Upper lobe of left lung (tissue), 6 donors: ENCODE data around the gene AKAP12. TPM values are rescaled to one million over a fixed set of nuclear protein-coding genes. Genes with fewer than 3 reads are reported as not detected.

Experiments
- ATAC-seq, 2 donors: fragments of 200-7000 bp; cut with Tn5 transposase; one replicate each; pipeline ENCODE4 v1.9.1; 2022; ENCODE audit warnings: mild to moderate bottlenecking in 2 of 2, moderate library complexity in 2 of 2; ENCODE audit not compliant: low FRiP score in 2 of 2
- DNase-seq, 2 donors: peaks; one replicate each; pipeline ENCODE4 v3.0.0-alpha.2; 2019 to 2020
- H3K27ac ChIP-seq, 4 donors: fragments of 200-600 bp; sonication (generic); one replicate each; pipeline ENCODE4 v1.5.1; 2016 to 2019
- H3K27me3 ChIP-seq, 4 donors: fragments of 200-600 bp; sonication (generic); one replicate each; pipeline ENCODE4 v1.5.1; 2017 to 2019
- H3K36me3 ChIP-seq, 4 donors: fragments of 200-600 bp; sonication (generic); one replicate each; pipeline ENCODE4 v1.5.1; 2016 to 2019
- H3K4me1 ChIP-seq, 4 donors: fragments of 200-600 bp; sonication (generic); one replicate each; pipeline ENCODE4 v1.5.1; 2018 to 2019
- H3K4me3 ChIP-seq, 4 donors: fragments of 200-600 bp; sonication (generic); one replicate each; pipeline ENCODE4 v1.5.1; 2017 to 2019; ENCODE audit warnings: mild to moderate bottlenecking in 2 of 4, moderate library complexity in 1 of 4
- H3K9me3 ChIP-seq, 4 donors: fragments of 200-600 bp; sonication (generic); one replicate each; pipeline ENCODE4 v1.5.1; 2018 to 2019
- CTCF ChIP-seq, 6 experiments: fragments of 450-650 bp in 4 of 6; fragments of 200-600 bp in 2 of 6; sonication (generic) in 2 of 6; IDR thresholded peaks; one replicate each; pipeline ENCODE4 v1.5.1; 2016 to 2019; ENCODE audit warnings: antibody characterized with exemption in 6 of 6
- EP300 ChIP-seq, 4 donors: sonication (generic); formaldehyde crosslinking; IDR thresholded peaks; one replicate each; pipeline ENCODE4 v1.5.1; 2017; ENCODE audit warnings: antibody characterized with exemption in 4 of 4, control low read depth in 2 of 4
- POLR2A ChIP-seq, 4 donors: fragments of 450-650 bp; IDR thresholded peaks; one replicate each; pipeline ENCODE4 v1.5.1; 2016 to 2017; ENCODE audit warnings: antibody characterized with exemption in 4 of 4, mild to moderate bottlenecking in 2 of 4
- POLR2AphosphoS5 ChIP-seq, 2 donors: sonication (generic); formaldehyde crosslinking; IDR thresholded peaks; one replicate each; pipeline ENCODE4 v1.5.1; 2017; ENCODE audit warnings: antibody characterized with exemption in 2 of 2
- WGBS, 2 donors: methylation state at CpG; one replicate each; pipeline ENCODE4 v1.1.5; 2017 to 2018; 5-methylcytosine and 5-hydroxymethylcytosine counted together
- total RNA-seq, 6 donors: library from RNA; depleted of rRNA in 4 of 6; stranded (reverse); fragments of >200 nt in 4 of 6; gene quantifications; one replicate each; pipeline versions ENCODE4 v1.1.0 to v1.2.1, GENCODE V29; 2016 to 2021
- donor health status: DM: no; HTN: no; CAD: no; lungs with moderate emphysema.
- donor health status: DM: no; HTN: yes; CAD: no; lungs with severe emphysema.

The AKAP12 gene
- total RNA-seq, 6 donors from 2014 or later = 17.7 to 67.7 (median 37.7) TPM

DNA sequence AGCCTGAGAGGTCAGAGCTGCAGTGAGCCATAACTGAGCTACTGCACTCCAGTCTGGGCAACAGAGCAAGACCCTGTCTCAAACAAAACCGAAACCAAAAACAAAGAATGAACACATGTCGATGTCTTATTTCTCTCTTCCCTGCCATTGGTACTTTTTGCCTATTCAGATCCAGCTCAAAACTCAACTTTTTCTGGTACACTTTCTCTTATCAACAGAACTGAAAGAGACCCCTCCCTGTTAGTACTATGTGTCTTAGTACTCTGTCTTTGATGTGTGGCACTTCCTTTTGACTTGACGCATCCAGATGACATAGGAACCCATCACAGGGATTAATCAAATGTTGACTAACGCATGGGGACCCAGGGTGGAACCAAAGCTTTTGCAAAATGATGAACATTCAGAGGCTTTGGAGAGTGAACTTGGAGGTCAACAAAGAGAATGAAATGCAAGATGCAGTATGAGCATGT lies 44.8 kb downstream of the AKAP12 start:
- DNase-seq = no peak
- Histone ChIP-seq H3K36me3 (no peaks in the 10 kb centered on the region), H3K27me3 (no peaks in the 10 kb centered on the region), H3K4me1 (peaks cover 0 to 47% (median 11%) of the 10 kb centered on the region in 4 donors), H3K9me3 (no peaks in the 10 kb centered on the region), H3K27ac (peak overlapping the region; percentile 14 to 71 (median 42)), H3K4me3 (peak overlapping the region in 1 of 4 donors; percentile 2)
- peak in 1 of 2 donors; percentile 55 for ATAC-seq
- WGBS, 2 donors = 55 to 57% methylated on average over 4 of the region's 4 CpGs
- peak in 1 of 4 donors; percentile 14 for TF ChIP-seq EP300 (IDR thresholded peaks at IDR 0.05)
- TF ChIP-seq POLR2A (IDR thresholded peaks at IDR 0.05) = no peak

- no peaks in the 10 kb centered on the region for H3K9me3 ChIP-seq
- DNase-seq (no peak), ATAC-seq (peak in 1 of 2 donors; percentile 47)
- H3K36me3 ChIP-seq = no peaks in the 10 kb centered on the region
- no peaks in the 10 kb centered on the region for H3K27me3 ChIP-seq
- TF ChIP-seq CTCF (IDR thresholded peaks at IDR 0.05) (no peak), POLR2AphosphoS5 (IDR thresholded peaks at IDR 0.05) (no peak), EP300 (IDR thresholded peaks at IDR 0.05) (peak in 2 of 4 donors; percentile 13 to 17), POLR2A (IDR thresholded peaks at IDR 0.05) (no peak)
- H3K27ac ChIP-seq = peak overlapping the region in 3 of 4 donors; percentile 14 to 71 (median 62)
- H3K4me1 ChIP-seq = peaks cover 0 to 47% (median 12%) of the 10 kb centered on the region in 4 donors
- H3K4me3 ChIP-seq = no peak overlapping the region
These were observed 45.4 kb downstream of the AKAP12 start for GRCh38 chr6:151285122-151285521.

GRCh38 chr6:151286214-151286613 lies 46.4 kb downstream of the AKAP12 start:
- H3K27me3 ChIP-seq = no peaks in the 10 kb centered on the region
- peak overlapping the region; percentile 35 to 71 (median 50) for H3K27ac ChIP-seq
- DNase-seq (no peak), ATAC-seq (no peak)
- no peaks in the 10 kb centered on the region for H3K9me3 ChIP-seq
- peaks cover 5 to 46% (median 12%) of the 10 kb centered on the region in 4 donors for H3K4me1 ChIP-seq
- no peaks in the 10 kb centered on the region for H3K36me3 ChIP-seq
- WGBS, 2 donors = 56 to 57% methylated on average over 7 of the region's 7 CpGs
- H3K4me3 ChIP-seq = no peak overlapping the region
- TF ChIP-seq POLR2AphosphoS5 (IDR thresholded peaks at IDR 0.05) (peak; percentile 52 to 71), EP300 (IDR thresholded peaks at IDR 0.05) (peak in 2 of 4 donors; percentile 38 to 52), POLR2A (IDR thresholded peaks at IDR 0.05) (no peak), CTCF (IDR thresholded peaks at IDR 0.05) (no peak)

DNA sequence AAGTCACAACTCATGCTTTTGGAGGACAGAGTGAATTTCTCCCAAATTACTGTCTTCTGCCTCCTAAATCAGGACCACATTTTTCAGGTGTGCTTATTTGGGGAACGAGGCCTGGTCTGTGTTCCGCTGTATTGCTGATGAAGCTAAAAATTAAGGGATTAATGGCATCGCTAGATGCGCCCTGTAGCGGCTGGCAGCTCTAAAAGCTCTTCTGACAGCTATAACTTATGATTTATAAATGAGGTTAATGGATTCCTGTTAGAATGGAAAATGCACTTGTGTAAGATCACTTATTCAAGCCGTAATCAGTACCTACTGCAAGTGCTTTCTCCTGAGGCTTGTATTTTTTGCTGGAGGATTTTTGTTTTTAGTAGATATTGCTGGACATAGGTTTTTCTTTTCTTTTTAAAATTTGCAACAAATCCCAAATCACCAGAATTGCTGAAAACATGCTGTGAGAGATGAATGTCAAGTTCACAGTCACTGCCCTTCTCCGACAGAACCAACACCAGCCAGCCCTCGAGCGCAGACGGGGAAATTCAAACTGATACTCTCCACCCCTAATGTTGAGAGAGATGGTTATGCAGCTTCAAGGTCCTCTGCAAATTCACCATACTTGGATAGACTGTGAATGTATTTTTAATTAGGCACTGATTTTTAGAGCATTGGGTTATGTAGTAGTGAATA lies 49.1 kb downstream of the AKAP12 start:
- Histone ChIP-seq H3K27me3 (no peaks in the 10 kb centered on the region), H3K4me3 (no peak overlapping the region), H3K4me1 (peaks cover 20 to 54% (median 32%) of the 10 kb centered on the region in 4 donors), H3K27ac (peak overlapping the region in 1 of 4 donors; percentile 27), H3K9me3 (no peaks in the 10 kb centered on the region), H3K36me3 (no peaks in the 10 kb centered on the region)
- TF ChIP-seq CTCF (IDR thresholded peaks at IDR 0.05) (no peak), POLR2A (IDR thresholded peaks at IDR 0.05) (no peak), EP300 (IDR thresholded peaks at IDR 0.05) (no peak), POLR2AphosphoS5 (IDR thresholded peaks at IDR 0.05) (no peak)
- ATAC-seq (no peak), DNase-seq (no peak)
- WGBS, 2 donors = 89 to 93% methylated on average over 10 of the region's 10 CpGs

DNA sequence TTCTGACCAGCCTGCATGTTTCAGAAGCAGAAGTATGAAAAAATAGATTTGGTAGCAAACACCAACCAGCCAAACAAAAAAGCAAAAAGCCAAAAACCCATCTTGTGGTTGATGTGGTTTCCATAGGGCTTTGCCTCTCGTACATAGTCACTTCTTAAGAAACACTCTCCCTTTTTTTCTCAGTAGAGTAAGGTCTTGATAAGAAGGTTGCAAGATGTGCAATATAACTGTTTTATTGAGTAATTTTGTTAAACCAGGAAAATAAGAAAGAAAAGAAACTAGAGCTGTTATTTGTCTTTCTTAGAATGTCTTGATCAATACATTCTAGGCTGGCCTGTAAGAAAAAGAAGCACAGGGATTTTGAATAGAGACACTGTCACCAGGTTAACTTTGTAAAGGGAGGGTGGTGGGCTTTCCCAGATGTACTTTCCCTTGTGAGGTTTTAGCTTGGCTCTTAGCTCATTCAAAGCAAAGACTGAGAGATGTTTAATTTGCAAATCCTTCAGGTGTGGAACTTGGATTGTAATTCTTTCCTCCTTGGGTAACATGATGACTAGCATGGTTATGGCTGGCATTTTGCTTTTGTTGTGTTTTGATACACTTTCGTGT lies 49.7 kb downstream of the AKAP12 start:
- no peak for TF ChIP-seq CTCF (IDR thresholded peaks at IDR 0.05)
- WGBS, 2 donors = 74 to 76% methylated on average over 2 of the region's 2 CpGs
- DNase-seq (no peak), ATAC-seq (no peak)
- H3K4me1 ChIP-seq = peaks cover 20 to 55% (median 32%) of the 10 kb centered on the region in 4 donors
- no peaks in the 10 kb centered on the region for H3K27me3 ChIP-seq
- no peaks in the 10 kb centered on the region for H3K36me3 ChIP-seq
- H3K27ac ChIP-seq = no peak overlapping the region
- no peaks in the 10 kb centered on the region for H3K9me3 ChIP-seq
- no peak overlapping the region for H3K4me3 ChIP-seq
